Measurements from ENCODE around the gene PPP1CC. TPM values are rescaled to one million over a fixed set of nuclear protein-coding genes. Genes with fewer than 3 reads are reported as not detected.

The PPP1CC gene
- polyA plus RNA-seq, 1 experiment, result 167 TPM

GRCh38 chr12:110686294-110686903, 56.3 kb downstream of the PPP1CC start:
- ChIA-PET CTCF (interaction anchor here (1.0 kb wide), 1 partner anchor 201 kb away, joined by 3 read pairs; no protein-coding TSS in a partner anchor), POLR2A (no interaction called here)
- Histone ChIP-seq H3K27me3 (ENCODE audit: control insufficient read depth, insufficient read depth, low read length) (peaks cover 16% of the 10 kb centered on the region), H3K4me3 (ENCODE audit: low read depth, low read length) (no peak overlapping the region), H3K27ac (ENCODE audit: low read depth, low read length) (no peak overlapping the region), H3K9me3 (ENCODE audit: control insufficient read depth, insufficient read depth, low read length) (peaks cover 4% of the 10 kb centered on the region; the same call in 1 of the 2 replicates)
- TF ChIP-seq CTCF (IDR thresholded peaks at IDR 0.05; ENCODE audit: low read depth, low read length), result no peak
- no peak for DNase-seq (ENCODE audit: low read depth, low spot score)

GRCh38 chr12:110684312-110684836, 58.3 kb downstream of the PPP1CC start:
- Histone ChIP-seq H3K27ac (ENCODE audit: low read depth, low read length) (no peak overlapping the region), H3K4me3 (ENCODE audit: low read depth, low read length) (no peak overlapping the region), H3K27me3 (ENCODE audit: control insufficient read depth, insufficient read depth, low read length) (peaks cover 16% of the 10 kb centered on the region), H3K9me3 (ENCODE audit: control insufficient read depth, insufficient read depth, low read length) (peaks cover 4% of the 10 kb centered on the region; the same call in 1 of the 2 replicates)
- POLR2A ChIA-PET, result no interaction called here
- CTCF ChIA-PET, result no interaction called here
- no peak for TF ChIP-seq CTCF (IDR thresholded peaks at IDR 0.05; ENCODE audit: low read depth, low read length)
- peak; percentile 42 for DNase-seq (ENCODE audit: low read depth, low spot score)

- no peak overlapping the region for H3K27ac ChIP-seq (ENCODE audit: low read depth, low read length)
- no peak overlapping the region for H3K4me3 ChIP-seq (ENCODE audit: low read depth, low read length)
- no peak for DNase-seq (ENCODE audit: low read depth, low spot score)
- ChIA-PET POLR2A (no interaction called here), CTCF (no interaction called here)
- H3K27me3 ChIP-seq (ENCODE audit: control insufficient read depth, insufficient read depth, low read length), result peaks cover 16% of the 10 kb centered on the region
- no peak for TF ChIP-seq CTCF (IDR thresholded peaks at IDR 0.05; ENCODE audit: low read depth, low read length)
- H3K9me3 ChIP-seq (ENCODE audit: control insufficient read depth, insufficient read depth, low read length), result peaks cover 4% of the 10 kb centered on the region; the same call in 1 of the 2 replicates
Measured at GRCh38 chr12:110683888-110684287, 58.8 kb downstream of the PPP1CC start.

GRCh38 chr12:110680032-110680431, 62.7 kb downstream of the PPP1CC start:
- ChIA-PET CTCF (no interaction called here), POLR2A (no interaction called here)
- peaks cover 6% of the 10 kb centered on the region for H3K27me3 ChIP-seq (ENCODE audit: control insufficient read depth, insufficient read depth, low read length)
- TF ChIP-seq CTCF (IDR thresholded peaks at IDR 0.05; ENCODE audit: low read depth, low read length), result no peak
- no peak overlapping the region for H3K4me3 ChIP-seq (ENCODE audit: low read depth, low read length)
- no peak for DNase-seq (ENCODE audit: low read depth, low spot score)
- no peak overlapping the region for H3K27ac ChIP-seq (ENCODE audit: low read depth, low read length)
- peaks cover under 1% of the 10 kb centered on the region; the same call in 1 of the 2 replicates for H3K9me3 ChIP-seq (ENCODE audit: control insufficient read depth, insufficient read depth, low read length)

- no peaks in the 10 kb centered on the region for H3K9me3 ChIP-seq (ENCODE audit: control insufficient read depth, insufficient read depth, low read length)
- H3K4me3 ChIP-seq (ENCODE audit: low read depth, low read length), result no peak overlapping the region
- H3K27me3 ChIP-seq (ENCODE audit: control insufficient read depth, insufficient read depth, low read length), result peaks cover 4% of the 10 kb centered on the region
- TF ChIP-seq CTCF (IDR thresholded peaks at IDR 0.05; ENCODE audit: low read depth, low read length), result no peak
- ChIA-PET CTCF (no interaction called here), POLR2A (no interaction called here)
- no peak for DNase-seq (ENCODE audit: low read depth, low spot score)
- H3K27ac ChIP-seq (ENCODE audit: low read depth, low read length), result no peak overlapping the region
Measured at GRCh38 chr12:110679201-110679600, 63.5 kb downstream of the PPP1CC start.

All from AG04450 (cell line).